Thoracic aorta (tissue), 2 donors: ENCODE data around the gene CASKIN2. TPM values are rescaled to one million over a fixed set of nuclear protein-coding genes. Genes with fewer than 3 reads are reported as not detected.

Source experiments
- ATAC-seq: fragments of 150-250 bp; one replicate; pipeline ENCODE4 v1.8.0; 2017; ENCODE audit warnings: low read depth; ENCODE audit not compliant: insufficient number of reproducible peaks, low FRiP score
- DNase-seq: peaks from one replicate; pipeline ENCODE4 v3.0.0-alpha.2; 2020; ENCODE audit warnings: low spot score
- H3K27ac ChIP-seq, 2 donors: fragments of 200-600 bp; sonication (generic); 1 replicate in 1 of 2; 2 replicates in 1 of 2; pipeline ENCODE4 v1.5.1; 2016; ENCODE audit warnings: mild to moderate bottlenecking in 2 of 2, moderate library complexity in 2 of 2
- H3K27me3 ChIP-seq: fragments of 200-600 bp; sonication (generic); replicated peaks from 2 replicates; pipeline ENCODE4 v1.6.0; 2016; ENCODE audit warnings: mild to moderate bottlenecking; ENCODE audit not compliant: insufficient read depth
- H3K36me3 ChIP-seq: fragments of 200-600 bp; sonication (generic); one replicate; pipeline ENCODE4 v1.5.1; 2016
- H3K4me1 ChIP-seq, 2 donors: fragments of 200-600 bp; sonication (generic); 1 replicate in 1 of 2; 2 replicates in 1 of 2; pipeline versions ENCODE4 v1.5.1 to v1.6.0; 2016; ENCODE audit warnings: low read depth in 2 of 2, mild to moderate bottlenecking in 1 of 2; ENCODE audit not compliant: control insufficient read depth in 1 of 2
- H3K4me3 ChIP-seq: fragments of 200-600 bp; sonication (generic); 2 replicates; pipeline ENCODE4 v1.5.1; 2016; ENCODE audit warnings: mild to moderate bottlenecking
- H3K9me3 ChIP-seq: fragments of 200-600 bp; sonication (generic); 2 replicates; pipeline ENCODE4 v1.5.1; 2016
- CTCF ChIP-seq: fragments of 200-600 bp; sonication (generic); IDR thresholded peaks from one replicate; pipeline ENCODE4 v1.5.1; 2019; ENCODE audit warnings: antibody characterized with exemption
- total RNA-seq, 2 donors: library from RNA; depleted of rRNA; stranded (reverse); fragments of >200 nt; gene quantifications; one replicate each; pipeline versions ENCODE4 v1.1.0 to v1.2.3, GENCODE V29; 2016

CASKIN2 gene
- total RNA-seq, 2 donors from 2014 or later: 26.0 to 32.4 TPM

- Histone ChIP-seq H3K9me3 (no peaks in the 10 kb centered on the region), H3K4me3 (no peak overlapping the region), H3K27me3 (no peaks in the 10 kb centered on the region), H3K36me3 (no peaks in the 10 kb centered on the region), H3K4me1 (peaks cover 0 to 6% of the 10 kb centered on the region in 2 donors), H3K27ac (no peak overlapping the region)
- DNase-seq (no peak), ATAC-seq (no peak)
- no peak for TF ChIP-seq CTCF
These were observed 35.9 kb upstream of the CASKIN2 start for GRCh38 chr17:75551266-75551665.

- ATAC-seq: no peak
- H3K27me3 ChIP-seq: no peaks in the 10 kb centered on the region
- H3K9me3 ChIP-seq: no peaks in the 10 kb centered on the region
- DNase-seq: no peak
- no peak overlapping the region for H3K27ac ChIP-seq
- H3K4me1 ChIP-seq: peaks cover 0 to 6% of the 10 kb centered on the region in 2 donors
- H3K4me3 ChIP-seq: no peak overlapping the region
- TF ChIP-seq CTCF: no peak
- H3K36me3 ChIP-seq: no peaks in the 10 kb centered on the region
These were observed 34.8 kb upstream of the CASKIN2 start for GRCh38 chr17:75550139-75550465.

DNA sequence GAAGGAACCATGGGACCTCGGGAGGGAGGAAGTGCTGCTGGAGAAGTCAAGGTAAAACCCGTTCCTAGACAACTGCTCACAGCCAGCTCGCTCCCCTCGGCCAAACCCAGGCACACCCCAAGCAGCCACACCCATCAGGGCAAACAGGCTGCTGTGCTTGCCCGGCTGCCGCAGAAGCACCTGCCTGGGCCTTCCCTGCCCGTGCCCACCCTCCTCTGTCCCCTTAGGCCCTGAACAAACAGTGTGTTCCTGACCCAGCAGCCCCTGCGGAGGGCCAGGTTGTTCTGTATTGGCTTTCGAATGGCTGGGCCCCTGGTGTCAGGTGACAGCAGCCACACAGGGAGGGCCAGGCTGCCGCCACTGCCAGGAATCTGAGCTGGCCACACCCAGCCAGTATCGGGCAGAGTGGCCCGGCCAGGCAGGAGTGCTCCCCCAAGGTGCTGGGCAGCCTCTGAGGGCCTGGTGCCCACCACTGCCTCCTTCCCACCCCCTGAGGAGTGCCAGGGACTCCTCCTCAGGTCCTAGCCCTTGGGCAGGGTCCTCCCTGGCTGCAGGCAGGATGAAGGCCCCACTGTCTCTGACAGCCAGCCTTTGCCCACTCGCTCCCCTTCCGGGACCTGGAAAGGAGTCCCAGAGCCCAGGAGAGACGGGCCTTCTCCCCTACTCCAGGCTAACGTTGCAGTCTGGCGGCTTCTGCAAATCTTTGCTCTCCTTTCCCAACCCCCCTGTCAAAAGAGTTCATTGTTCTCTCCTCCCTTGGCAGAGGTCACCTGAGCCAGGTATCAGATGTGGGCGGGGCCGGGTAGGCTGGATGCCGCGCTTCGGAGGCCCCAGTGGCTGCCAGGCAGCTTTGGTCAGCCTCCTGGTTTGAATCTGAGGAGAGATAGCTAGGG lies 34.2 kb upstream of the CASKIN2 start:
- Histone ChIP-seq H3K4me1 (peaks cover 0 to 6% of the 10 kb centered on the region in 2 donors), H3K36me3 (no peaks in the 10 kb centered on the region), H3K27me3 (no peaks in the 10 kb centered on the region), H3K4me3 (no peak overlapping the region), H3K27ac (no peak overlapping the region), H3K9me3 (no peaks in the 10 kb centered on the region)
- DNase-seq: no peak
- ATAC-seq: no peak
- TF ChIP-seq CTCF: no peak

DNA sequence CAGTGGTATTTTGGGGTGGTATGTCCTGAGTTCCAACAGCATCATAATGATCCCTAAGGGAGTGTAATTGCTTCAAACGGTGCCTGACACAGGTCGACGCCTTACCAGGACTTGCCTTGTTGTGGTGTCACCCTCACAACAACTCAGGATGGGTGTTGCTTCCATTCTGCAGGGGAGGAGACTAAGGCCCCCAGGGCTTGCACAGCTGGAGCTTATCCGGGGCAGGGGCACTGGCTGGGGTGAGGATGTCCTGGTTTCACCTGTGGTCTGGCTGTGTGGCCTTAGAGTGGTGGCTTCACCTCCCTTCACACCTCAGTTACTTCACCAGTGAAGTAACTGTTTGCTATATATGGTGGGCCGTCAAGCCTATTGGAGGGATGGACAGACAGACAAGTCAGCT lies 33.5 kb upstream of the CASKIN2 start:
- Histone ChIP-seq H3K27ac (no peak overlapping the region), H3K36me3 (no peaks in the 10 kb centered on the region), H3K4me1 (peaks cover 0 to 6% of the 10 kb centered on the region in 2 donors), H3K9me3 (no peaks in the 10 kb centered on the region), H3K27me3 (no peaks in the 10 kb centered on the region), H3K4me3 (no peak overlapping the region)
- ATAC-seq (no peak), DNase-seq (no peak)
- TF ChIP-seq CTCF: no peak

DNA sequence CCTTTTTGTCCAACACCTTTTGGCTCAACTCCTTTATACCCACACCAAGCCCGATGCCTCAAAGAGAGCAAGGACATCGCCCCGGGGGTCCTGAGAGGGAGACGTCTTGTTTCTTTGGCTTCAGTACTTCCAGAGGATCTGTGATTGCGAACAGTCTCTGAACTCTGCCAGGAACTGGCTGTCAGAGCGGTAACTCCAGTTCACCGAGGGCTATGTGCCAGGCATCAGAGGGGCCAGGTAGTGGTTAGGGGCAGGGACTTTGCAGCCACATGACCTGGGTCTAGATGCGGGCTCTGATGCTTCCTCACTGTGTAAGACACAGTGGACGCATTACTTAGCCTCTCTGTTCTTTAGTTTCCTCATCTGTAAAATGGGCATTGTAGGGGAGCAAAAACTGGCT lies 31.8 kb upstream of the CASKIN2 start:
- Histone ChIP-seq H3K4me3 (no peak overlapping the region), H3K4me1 (no peaks in the 10 kb centered on the region), H3K36me3 (no peaks in the 10 kb centered on the region), H3K27me3 (no peaks in the 10 kb centered on the region), H3K9me3 (no peaks in the 10 kb centered on the region), H3K27ac (no peak overlapping the region)
- DNase-seq (no peak), ATAC-seq (no peak)
- no peak for TF ChIP-seq CTCF
